NCI-H2227 (cell line): ENCODE results near the gene PPP1R3E.
"Not testable (repeated sequence)": the region's sequence is repeated elsewhere in the genome, so short reads cannot be mapped to it uniquely, and the experiment has no call there.

Experiments used
- DNase-seq: peaks from one replicate; lab custom pipeline; 2025; ENCODE audit not compliant: unreplicated experiment; lab: John Stamatoyannopoulos, UW

The PPP1R3E gene

GRCh38 chr14:23297611-23298277 is 4.9 kb downstream of the PPP1R3E start:
- no peak for DNase-seq

GRCh38 chr14:23297096-23297495 is 5.6 kb downstream of the PPP1R3E start:
- DNase-seq = no peak

- DNase-seq = no peak
Observed at GRCh38 chr14:23296012-23296777, 6.5 kb downstream of the PPP1R3E start.

GRCh38 chr14:23294734-23295561 is 7.7 kb downstream of the PPP1R3E start:
- DNase-seq = peak; percentile 79

- no peak for DNase-seq
Observed at GRCh38 chr14:23286902-23287479, 15.7 kb downstream of the PPP1R3E start.

GRCh38 chr14:23286020-23286901 is 16.4 kb downstream of the PPP1R3E start, which contains the start of gene HOMEZ:
HOMEZ (minus strand) TSS chr14:23286132; CDS start chr14:23285952, 180 bp downstream.
- DNase-seq = peak; percentile 97

- DNase-seq = no peak
Observed at GRCh38 chr14:23285530-23286019, 17.1 kb downstream of the PPP1R3E start.

GRCh38 chr14:23284654-23285529 is 17.8 kb downstream of the PPP1R3E start:
- DNase-seq = peak; percentile 7

- DNase-seq = no peak
Observed at GRCh38 chr14:23281247-23281646, 21.4 kb downstream of the PPP1R3E start.

- DNase-seq = not testable (repeated sequence)
Observed at GRCh38 chr14:23277928-23278327, 24.7 kb downstream of the PPP1R3E start.

GRCh38 chr14:23277189-23277588 is 25.5 kb downstream of the PPP1R3E start:
- DNase-seq = no peak

GRCh38 chr14:23275412-23275811 is 27.2 kb downstream of the PPP1R3E start:
- no peak for DNase-seq

GRCh38 chr14:23269193-23269592 is 33.5 kb downstream of the PPP1R3E start:
- DNase-seq = no peak

- DNase-seq = not testable (repeated sequence)
Observed at GRCh38 chr14:23260849-23261248, 41.8 kb downstream of the PPP1R3E start.

- no peak for DNase-seq
Observed at GRCh38 chr14:23259426-23259825, 43.2 kb downstream of the PPP1R3E start.

- DNase-seq = no peak
Observed at GRCh38 chr14:23258256-23258655, 44.4 kb downstream of the PPP1R3E start.

GRCh38 chr14:23252420-23253333 is 50.0 kb downstream of the PPP1R3E start:
- no peak for DNase-seq

- DNase-seq = no peak
Observed at GRCh38 chr14:23252006-23252405, 50.7 kb downstream of the PPP1R3E start.
